Central memory CD8-positive, alpha-beta T cell (primary cell): Measurements from ENCODE around the gene TWIST1.

ENCODE experiments used
- ATAC-seq: fragments of 150-1000 bp; cut with Tn5 transposase; replicated peaks from 2 replicates; pipeline ENCODE4 v1.10.0; 2022; ENCODE audit warnings: mild to moderate bottlenecking, moderate FRiP score, moderate number of reproducible peaks; ENCODE audit not compliant: poor library complexity, severe bottlenecking; ENCODE audit errors: extremely low read depth
- DNase-seq, 2 donors: peaks; one replicate each; pipeline ENCODE4 v3.0.0; 2021; ENCODE audit warnings: low spot score in 2 of 2
- H3K27ac Mint-ChIP-seq: one replicate; pipeline ENCODE4 v1.8.0; 2022; ENCODE audit warnings: low read depth, mild to moderate bottlenecking, moderate library complexity, mixed read lengths
- H3K27me3 Mint-ChIP-seq: one replicate; pipeline ENCODE4 v1.8.0; 2022; ENCODE audit warnings: mixed read lengths
- H3K36me3 Mint-ChIP-seq: one replicate; pipeline ENCODE4 v1.8.0; 2022; ENCODE audit warnings: mild to moderate bottlenecking, moderate library complexity, mixed read lengths; ENCODE audit not compliant: insufficient read depth
- H3K4me1 Mint-ChIP-seq: one replicate; pipeline ENCODE4 v1.8.0; 2022; ENCODE audit warnings: mixed read lengths
- H3K4me3 Mint-ChIP-seq: one replicate; pipeline ENCODE4 v1.8.0; 2022; ENCODE audit warnings: mild to moderate bottlenecking, moderate library complexity, mixed read lengths
- H3K9me3 Mint-ChIP-seq: one replicate; pipeline ENCODE4 v1.8.0; 2022; ENCODE audit warnings: mixed read lengths

Gene TWIST1

GRCh38 chr7:19098510-19098909 lies 18.9 kb downstream of the TWIST1 start:
- no peak overlapping the region for H3K27ac Mint-ChIP-seq
- no peaks in the 10 kb centered on the region for H3K36me3 Mint-ChIP-seq
- H3K27me3 Mint-ChIP-seq: no peaks in the 10 kb centered on the region
- no peak for DNase-seq
- ATAC-seq: no peak
- H3K4me1 Mint-ChIP-seq: no peaks in the 10 kb centered on the region
- H3K4me3 Mint-ChIP-seq: no peak overlapping the region
- no peaks in the 10 kb centered on the region for H3K9me3 Mint-ChIP-seq

GRCh38 chr7:19097165-19098055 lies 20.0 kb downstream of the TWIST1 start:
- Mint-ChIP-seq H3K9me3 (no peaks in the 10 kb centered on the region), H3K36me3 (no peaks in the 10 kb centered on the region), H3K27me3 (no peaks in the 10 kb centered on the region), H3K4me1 (no peaks in the 10 kb centered on the region), H3K27ac (no peak overlapping the region), H3K4me3 (no peak overlapping the region)
- DNase-seq (no peak), ATAC-seq (no peak)

- no peak overlapping the region for H3K27ac Mint-ChIP-seq
- ATAC-seq: no peak
- H3K27me3 Mint-ChIP-seq: no peaks in the 10 kb centered on the region
- H3K4me1 Mint-ChIP-seq: no peaks in the 10 kb centered on the region
- H3K36me3 Mint-ChIP-seq: no peaks in the 10 kb centered on the region
- no peak for DNase-seq
- H3K4me3 Mint-ChIP-seq: no peak overlapping the region
- H3K9me3 Mint-ChIP-seq: no peaks in the 10 kb centered on the region
Measured at GRCh38 chr7:19095353-19095860, 22.0 kb downstream of the TWIST1 start.

GRCh38 chr7:19094598-19095352 lies 22.7 kb downstream of the TWIST1 start:
- H3K36me3 Mint-ChIP-seq: no peaks in the 10 kb centered on the region
- no peak for DNase-seq

GRCh38 chr7:19094138-19094537 lies 23.3 kb downstream of the TWIST1 start:
- Mint-ChIP-seq H3K27me3 (no peaks in the 10 kb centered on the region), H3K4me1 (no peaks in the 10 kb centered on the region), H3K27ac (no peak overlapping the region), H3K4me3 (no peak overlapping the region), H3K36me3 (no peaks in the 10 kb centered on the region), H3K9me3 (no peaks in the 10 kb centered on the region)
- no peak for ATAC-seq
- no peak for DNase-seq

More at GRCh38 chr7:19094598-19095352, 22.7 kb downstream of the TWIST1 start:
- Mint-ChIP-seq H3K4me3 (no peak overlapping the region), H3K9me3 (no peaks in the 10 kb centered on the region), H3K27ac (no peak overlapping the region), H3K4me1 (no peaks in the 10 kb centered on the region), H3K27me3 (no peaks in the 10 kb centered on the region)
- no peak for ATAC-seq

GRCh38 chr7:19091550-19092200 lies 25.8 kb downstream of the TWIST1 start:
- no peak overlapping the region for H3K27ac Mint-ChIP-seq
- H3K36me3 Mint-ChIP-seq: peaks cover 2% of the 10 kb centered on the region
- DNase-seq: no peak
- H3K27me3 Mint-ChIP-seq: no peaks in the 10 kb centered on the region
- no peak for ATAC-seq
- H3K4me1 Mint-ChIP-seq: no peaks in the 10 kb centered on the region
- H3K9me3 Mint-ChIP-seq: no peaks in the 10 kb centered on the region
- H3K4me3 Mint-ChIP-seq: no peak overlapping the region

GRCh38 chr7:19090526-19090925 lies 26.9 kb downstream of the TWIST1 start:
- Mint-ChIP-seq H3K27ac (no peak overlapping the region), H3K9me3 (no peaks in the 10 kb centered on the region), H3K4me3 (no peak overlapping the region), H3K4me1 (no peaks in the 10 kb centered on the region), H3K27me3 (no peaks in the 10 kb centered on the region), H3K36me3 (peaks cover 2% of the 10 kb centered on the region)
- DNase-seq (no peak), ATAC-seq (no peak)

GRCh38 chr7:19089797-19090196 lies 27.6 kb downstream of the TWIST1 start:
- no peak for ATAC-seq

GRCh38 chr7:19089378-19089777 lies 28.1 kb downstream of the TWIST1 start:
- H3K4me3 Mint-ChIP-seq: no peak overlapping the region
- H3K4me1 Mint-ChIP-seq: no peaks in the 10 kb centered on the region
- no peak for DNase-seq
- no peak for ATAC-seq
- H3K27me3 Mint-ChIP-seq: no peaks in the 10 kb centered on the region
- H3K9me3 Mint-ChIP-seq: no peaks in the 10 kb centered on the region
- H3K36me3 Mint-ChIP-seq: peaks cover 2% of the 10 kb centered on the region
- no peak overlapping the region for H3K27ac Mint-ChIP-seq

More at GRCh38 chr7:19089797-19090196, 27.6 kb downstream of the TWIST1 start:
- H3K27ac Mint-ChIP-seq: no peak overlapping the region
- DNase-seq: no peak
- H3K4me1 Mint-ChIP-seq: no peaks in the 10 kb centered on the region
- H3K27me3 Mint-ChIP-seq: no peaks in the 10 kb centered on the region
- no peak overlapping the region for H3K4me3 Mint-ChIP-seq
- H3K36me3 Mint-ChIP-seq: peaks cover 2% of the 10 kb centered on the region
- H3K9me3 Mint-ChIP-seq: no peaks in the 10 kb centered on the region

GRCh38 chr7:19080093-19080492 lies 37.3 kb downstream of the TWIST1 start:
- H3K36me3 Mint-ChIP-seq: peaks cover 2% of the 10 kb centered on the region
- H3K4me1 Mint-ChIP-seq: no peaks in the 10 kb centered on the region
- no peak for ATAC-seq

GRCh38 chr7:19079066-19079465 lies 38.4 kb downstream of the TWIST1 start:
- H3K4me3 Mint-ChIP-seq: no peak overlapping the region
- DNase-seq (no peak), ATAC-seq (no peak)
- H3K27ac Mint-ChIP-seq: no peak overlapping the region
- no peaks in the 10 kb centered on the region for H3K27me3 Mint-ChIP-seq
- H3K9me3 Mint-ChIP-seq: peaks cover 12% of the 10 kb centered on the region
- H3K36me3 Mint-ChIP-seq: peaks cover 2% of the 10 kb centered on the region
- no peaks in the 10 kb centered on the region for H3K4me1 Mint-ChIP-seq

More at GRCh38 chr7:19080093-19080492, 37.3 kb downstream of the TWIST1 start:
- Mint-ChIP-seq H3K27ac (no peak overlapping the region), H3K4me3 (no peak overlapping the region), H3K9me3 (peaks cover 12% of the 10 kb centered on the region), H3K27me3 (no peaks in the 10 kb centered on the region)
- DNase-seq: no peak

- Mint-ChIP-seq H3K9me3 (no peaks in the 10 kb centered on the region), H3K27ac (no peak overlapping the region), H3K4me3 (no peak overlapping the region), H3K4me1 (no peaks in the 10 kb centered on the region), H3K36me3 (no peaks in the 10 kb centered on the region), H3K27me3 (no peaks in the 10 kb centered on the region)
- DNase-seq (no peak), ATAC-seq (no peak)
Measured at GRCh38 chr7:19069842-19070241, 47.6 kb downstream of the TWIST1 start.
